H9 (cell line): ENCODE data around the gene ITGA1. TPM values are rescaled to one million over a fixed set of nuclear protein-coding genes. Genes with fewer than 3 reads are reported as not detected.

ENCODE experiments used
- DNase-seq: peaks from one replicate; pipeline ENCODE4 v3.0.0-alpha.2; 2017
- H2AFZ ChIP-seq: one replicate; pipeline ENCODE4 v1.6.1; 2013; ENCODE audit warnings: mild to moderate bottlenecking, low read length, control low read depth, moderate library complexity
- H2AK5ac ChIP-seq: 2 replicates; pipeline ENCODE4 v1.6.1; 2013; ENCODE audit warnings: low read length, control low read depth, mixed read lengths; ENCODE audit not compliant: insufficient read length
- H2BK120ac ChIP-seq: one replicate; pipeline ENCODE4 v1.6.1; 2013; ENCODE audit warnings: low read depth, mild to moderate bottlenecking, low read length, control low read depth, inconsistent platforms; ENCODE audit not compliant: poor library complexity, severe bottlenecking
- H2BK12ac ChIP-seq: 2 replicates; pipeline ENCODE4 v1.6.1; 2013; ENCODE audit warnings: low read length, control low read depth, mixed read lengths, low read depth; ENCODE audit not compliant: insufficient read length
- H2BK15ac ChIP-seq: 2 replicates; pipeline ENCODE4 v1.6.1; 2013; ENCODE audit warnings: low read depth, low read length, control low read depth
- H2BK20ac ChIP-seq: one replicate; pipeline ENCODE4 v1.6.1; 2013; ENCODE audit warnings: low read depth, mild to moderate bottlenecking, low read length, control low read depth, inconsistent platforms; ENCODE audit not compliant: poor library complexity, severe bottlenecking
- H2BK5ac ChIP-seq: 2 replicates; pipeline ENCODE4 v1.6.1; 2013; ENCODE audit warnings: low read length, control low read depth, mixed read lengths; ENCODE audit not compliant: insufficient read length
- H3K14ac ChIP-seq: 2 replicates; pipeline ENCODE4 v1.6.1; 2013; ENCODE audit warnings: low read length, control low read depth; ENCODE audit not compliant: insufficient read depth
- H3K18ac ChIP-seq: 2 replicates; pipeline ENCODE4 v1.6.1; 2013; ENCODE audit warnings: low read depth, mild to moderate bottlenecking, mixed read lengths, low read length, control low read depth; ENCODE audit not compliant: insufficient read length
- H3K23ac ChIP-seq: 2 replicates; pipeline ENCODE4 v1.6.1; 2013; ENCODE audit warnings: low read length, control low read depth, mixed read lengths, low read depth; ENCODE audit not compliant: insufficient read length
- H3K23me2 ChIP-seq: 2 replicates; pipeline ENCODE4 v1.6.1; 2013; ENCODE audit warnings: low read depth, mild to moderate bottlenecking, mixed read lengths, low read length, control low read depth; ENCODE audit not compliant: insufficient read length, poor library complexity, severe bottlenecking
- H3K27ac ChIP-seq: 2 replicates; pipeline ENCODE4 v1.5.1; 2013; ENCODE audit warnings: low read length, control low read depth, mixed read lengths, low read depth; ENCODE audit not compliant: insufficient read length
- H3K27me3 ChIP-seq: 2 replicates; pipeline ENCODE4 v1.6.1; 2013; ENCODE audit warnings: low read length, control low read depth, inconsistent platforms; ENCODE audit not compliant: insufficient read depth
- H3K4ac ChIP-seq: 2 replicates; pipeline ENCODE4 v1.6.1; 2013; ENCODE audit warnings: low read depth, mild to moderate bottlenecking, control low read depth, inconsistent platforms, low read length, moderate library complexity
- H3K4me1 ChIP-seq: 2 replicates; pipeline ENCODE4 v1.6.1; 2013; ENCODE audit warnings: low read length, control low read depth, inconsistent platforms; ENCODE audit not compliant: insufficient read depth
- H3K4me2 ChIP-seq: 2 replicates; pipeline ENCODE4 v1.6.1; 2013; ENCODE audit warnings: low read length, control low read depth, mixed read lengths; ENCODE audit not compliant: insufficient read length, insufficient read depth
- H3K56ac ChIP-seq: 2 replicates; pipeline ENCODE4 v1.6.1; 2013; ENCODE audit warnings: low read depth, mild to moderate bottlenecking, mixed read lengths, low read length, control low read depth; ENCODE audit not compliant: insufficient read length
- H3K79me1 ChIP-seq: 2 replicates; pipeline ENCODE4 v1.6.1; 2013; ENCODE audit warnings: low read depth, mild to moderate bottlenecking, moderate library complexity, low read length, control low read depth, inconsistent platforms; ENCODE audit not compliant: insufficient read depth, poor library complexity, severe bottlenecking
- H3K79me2 ChIP-seq: 2 replicates; pipeline ENCODE4 v1.6.1; 2013; ENCODE audit warnings: low read length, control low read depth, inconsistent platforms; ENCODE audit not compliant: insufficient read depth
- H3K9ac ChIP-seq: 2 replicates; pipeline ENCODE4 v1.6.1; 2013; ENCODE audit warnings: low read length, control low read depth, mixed read lengths; ENCODE audit not compliant: insufficient read length; ENCODE audit errors: extremely low read depth
- H3K9me3 ChIP-seq: one replicate; pipeline ENCODE4 v1.6.1; 2013; ENCODE audit warnings: low read depth, low read length, inconsistent platforms; ENCODE audit not compliant: control insufficient read depth
- H3T11ph ChIP-seq: one replicate; pipeline ENCODE4 v1.6.1; 2013; ENCODE audit warnings: mild to moderate bottlenecking, low read length, control low read depth, inconsistent platforms
- H4K20me1 ChIP-seq: one replicate; pipeline ENCODE4 v1.6.1; 2013; ENCODE audit not compliant: control insufficient read depth, insufficient read length, insufficient read depth
- H4K5ac ChIP-seq: 2 replicates; pipeline ENCODE4 v1.6.1; 2013; ENCODE audit warnings: low read depth, mild to moderate bottlenecking, mixed read lengths, low read length, control low read depth; ENCODE audit not compliant: insufficient read length
- H4K8ac ChIP-seq: replicated peaks from 2 replicates; pipeline ENCODE4 v1.6.1; 2013; ENCODE audit warnings: low read length, control low read depth, mixed read lengths, low read depth; ENCODE audit not compliant: insufficient read length
- H4K91ac ChIP-seq: 2 replicates; pipeline ENCODE4 v1.6.1; 2013; ENCODE audit warnings: low read depth, mild to moderate bottlenecking, moderate library complexity, mixed read lengths, low read length, control low read depth; ENCODE audit not compliant: insufficient read length
- H3K27ac Mint-ChIP-seq, 3 experiments: 2 replicates in 2 of 3; 3 replicates in 1 of 3; pipeline ENCODE4 v1.8.0; 2020 to 2021; ENCODE audit warnings: mixed read lengths in 3 of 3, mild to moderate bottlenecking in 1 of 3, moderate library complexity in 1 of 3
- H3K27me3 Mint-ChIP-seq: 2 replicates; pipeline ENCODE4 v1.8.0; 2021; ENCODE audit warnings: low read depth, mild to moderate bottlenecking, moderate library complexity, mixed read lengths
- H3K36me3 Mint-ChIP-seq, 3 experiments: 2 replicates in 2 of 3; 3 replicates in 1 of 3; pipeline ENCODE4 v1.8.0; 2020 to 2021; ENCODE audit warnings: low read depth in 3 of 3, mixed read lengths in 3 of 3; ENCODE audit not compliant: insufficient read depth in 1 of 3
- H3K4me1 Mint-ChIP-seq, 2 experiments: 2 replicates each; pipeline ENCODE4 v1.8.0; 2020; ENCODE audit warnings: mixed read lengths in 2 of 2
- H3K4me3 Mint-ChIP-seq, 2 experiments: 2 replicates in 1 of 2; 3 replicates in 1 of 2; pipeline ENCODE4 v1.8.0; 2020 to 2021; ENCODE audit warnings: mild to moderate bottlenecking in 2 of 2, mixed read lengths in 2 of 2, moderate library complexity in 1 of 2
- H3K9me3 Mint-ChIP-seq, 2 experiments: 2 replicates in 1 of 2; 3 replicates in 1 of 2; pipeline ENCODE4 v1.8.0; 2020; ENCODE audit warnings: mild to moderate bottlenecking in 2 of 2, mixed read lengths in 2 of 2, moderate library complexity in 1 of 2
- CTCF ChIP-seq: fragments of 200-600 bp; sonication (generic); conservative IDR thresholded peaks from 3 replicates; pipeline ENCODE4 v1.8.0; 2021; ENCODE audit warnings: antibody characterized with exemption, mild to moderate bottlenecking
- total RNA-seq: library from RNA; stranded (reverse); gene quantifications from 2 replicates; pipeline ENCODE4 v1.2.1, GENCODE V29; 2021

ITGA1 gene
- total RNA-seq, 1 experiment from 2014 or later = 3.9 TPM

DNA sequence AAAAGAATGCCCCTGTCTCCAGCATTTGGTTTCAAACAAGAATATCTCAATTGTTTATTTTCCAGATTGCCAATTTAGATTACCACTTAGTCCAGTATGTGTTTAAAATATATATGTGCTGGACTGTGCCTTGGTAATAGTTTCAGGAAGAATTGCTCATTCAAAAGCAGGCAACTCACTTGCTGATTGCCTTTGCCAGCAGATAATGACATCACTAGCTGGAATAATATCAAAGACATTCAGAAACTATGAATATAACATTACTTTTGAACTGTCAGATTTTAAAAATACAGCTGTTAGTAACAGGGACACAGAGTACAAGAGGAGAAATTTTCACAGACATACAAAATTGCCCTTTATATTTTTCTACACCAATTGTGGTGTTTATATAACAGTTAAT lies 105.4 kb downstream of the ITGA1 start:
- Histone ChIP-seq H3K23ac (no peak overlapping the region), H3K23me2 (no peaks in the 10 kb centered on the region), H3K14ac (no peak overlapping the region), H2AFZ (no peak overlapping the region), H3K18ac (no peak overlapping the region), H4K20me1 (no peaks in the 10 kb centered on the region), H3K27me3 (no peaks in the 10 kb centered on the region), H3K27ac (no peak overlapping the region), H4K91ac (no peak overlapping the region), H3K9ac (no peak overlapping the region), H2BK15ac (no peak overlapping the region), H3K56ac (no peak overlapping the region), H3K4me1 (no peaks in the 10 kb centered on the region), H3K4ac (no peak overlapping the region), H3K79me1 (no peaks in the 10 kb centered on the region), H2BK20ac (no peak overlapping the region), H4K5ac (no peak overlapping the region), H3K9me3 (no peaks in the 10 kb centered on the region), H2BK5ac (no peak overlapping the region), H2AK5ac (no peak overlapping the region), H3K79me2 (no peaks in the 10 kb centered on the region), H4K8ac (no peak overlapping the region), H3T11ph (no peak overlapping the region), H2BK12ac (no peak overlapping the region), H2BK120ac (no peak overlapping the region), H3K4me2 (no peak overlapping the region)
- Mint-ChIP-seq H3K27me3 (no peaks in the 10 kb centered on the region), H3K9me3 (no peaks in the 10 kb centered on the region), H3K4me3 (no peak overlapping the region), H3K4me1 (peaks cover 0 to 3% of the 10 kb centered on the region in 2 experiments; a peak in 1 of 4 replicates), H3K36me3 (no peaks in the 10 kb centered on the region), H3K27ac (no peak overlapping the region)
- no peak for DNase-seq
- no peak for TF ChIP-seq CTCF
